HG03060 (cell line): ENCODE data around the gene KCNJ1.

Experiments used
- ATAC-seq: cut with Tn5 transposase; IDR thresholded peaks from one replicate; pipeline ENCODE4 v1.9.1; 2021; ENCODE audit warnings: low read depth, moderate number of reproducible peaks; ENCODE audit not compliant: unreplicated experiment

Gene KCNJ1

DNA sequence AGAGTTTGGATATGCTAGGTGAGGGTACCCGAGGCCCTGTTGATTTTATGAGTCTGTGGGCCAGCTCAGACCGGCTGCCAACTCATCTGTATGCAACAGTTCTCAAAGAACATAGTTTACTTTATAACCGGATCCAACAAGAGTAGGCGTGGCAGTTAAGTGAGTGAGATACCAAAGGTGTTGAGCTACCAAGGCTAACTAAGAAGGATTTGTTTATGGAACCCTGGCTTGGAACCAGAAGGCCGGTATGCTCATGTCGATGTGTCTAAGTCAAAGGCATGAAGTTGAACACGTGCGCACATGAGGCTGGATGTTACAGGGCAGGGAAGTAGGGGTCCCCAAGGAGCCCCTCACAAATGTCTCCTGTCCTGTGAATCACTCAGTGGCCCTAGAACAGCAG, at the start of gene KCNJ1:
Gene KCNJ1, minus strand, starts transcription at position 20 of the 400 bp plus-strand sequence. CDS start 27,053 bp downstream, outside the sequence.
- ATAC-seq, result no peak

GRCh38 chr11:128916681-128917080, 49.6 kb upstream of the KCNJ1 start:
- ATAC-seq, result no peak

DNA sequence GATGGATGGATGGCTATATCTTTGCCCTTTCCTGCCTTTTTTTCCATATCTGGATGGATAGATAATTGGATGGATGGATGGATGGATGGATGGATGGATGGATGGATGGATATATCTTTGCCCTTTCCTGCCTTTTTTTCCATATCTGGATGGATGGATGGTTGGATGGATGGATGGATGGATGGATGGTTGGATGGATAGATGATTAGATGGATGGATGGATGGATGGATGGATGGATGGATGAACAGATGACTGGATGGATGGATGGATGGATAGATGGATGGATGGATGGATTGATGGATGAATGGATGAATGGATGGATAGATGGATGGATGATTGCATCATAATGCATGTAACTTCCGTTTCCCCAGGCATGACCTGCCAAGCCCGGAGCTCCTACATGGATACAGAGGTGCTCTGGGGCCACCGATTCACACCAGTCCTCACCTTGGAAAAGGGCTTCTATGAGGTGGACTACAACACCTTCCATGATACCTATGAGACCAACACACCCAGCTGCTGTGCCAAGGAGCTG, 49.0 kb upstream of the KCNJ1 start:
- ATAC-seq, result no peak

- no peak for ATAC-seq
These were observed 48.0 kb upstream of the KCNJ1 start for GRCh38 chr11:128915149-128915521.

GRCh38 chr11:128914216-128915148, 47.4 kb upstream of the KCNJ1 start:
- ATAC-seq, result no peak

DNA sequence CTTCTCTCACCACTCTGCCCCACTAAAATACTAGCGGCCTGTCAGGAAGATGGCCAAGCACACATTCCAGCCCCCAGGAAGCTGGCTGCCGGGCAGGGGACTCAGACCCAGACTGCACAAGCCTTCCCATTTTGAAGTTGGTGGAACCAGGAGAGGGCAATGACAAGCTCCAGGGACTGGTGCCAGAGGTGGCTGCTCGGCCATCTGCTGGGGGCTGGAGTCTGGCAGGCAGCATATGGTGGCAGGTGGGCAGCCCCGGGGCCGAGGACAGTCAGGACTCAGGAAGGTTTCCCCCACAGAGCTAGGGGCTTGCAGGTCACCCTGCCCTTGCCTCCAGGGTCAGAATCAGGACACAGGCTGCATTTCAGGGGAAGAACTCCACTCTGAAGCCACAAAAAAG, 46.7 kb upstream of the KCNJ1 start:
- ATAC-seq, result no peak

GRCh38 chr11:128911701-128912100, 44.6 kb upstream of the KCNJ1 start:
- ATAC-seq, result no peak

DNA sequence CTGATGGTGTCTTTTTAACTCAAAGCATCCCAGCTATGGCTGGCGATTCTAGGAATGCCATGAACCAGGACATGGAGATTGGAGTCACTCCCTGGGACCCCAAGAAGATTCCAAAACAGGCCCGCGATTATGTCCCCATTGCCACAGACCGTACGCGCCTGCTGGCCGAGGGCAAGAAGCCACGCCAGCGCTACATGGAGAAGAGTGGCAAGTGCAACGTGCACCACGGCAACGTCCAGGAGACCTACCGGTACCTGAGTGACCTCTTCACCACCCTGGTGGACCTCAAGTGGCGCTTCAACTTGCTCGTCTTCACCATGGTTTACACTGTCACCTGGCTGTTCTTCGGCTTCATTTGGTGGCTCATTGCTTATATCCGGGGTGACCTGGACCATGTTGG, 44.1 kb upstream of the KCNJ1 start:
- no peak for ATAC-seq

DNA sequence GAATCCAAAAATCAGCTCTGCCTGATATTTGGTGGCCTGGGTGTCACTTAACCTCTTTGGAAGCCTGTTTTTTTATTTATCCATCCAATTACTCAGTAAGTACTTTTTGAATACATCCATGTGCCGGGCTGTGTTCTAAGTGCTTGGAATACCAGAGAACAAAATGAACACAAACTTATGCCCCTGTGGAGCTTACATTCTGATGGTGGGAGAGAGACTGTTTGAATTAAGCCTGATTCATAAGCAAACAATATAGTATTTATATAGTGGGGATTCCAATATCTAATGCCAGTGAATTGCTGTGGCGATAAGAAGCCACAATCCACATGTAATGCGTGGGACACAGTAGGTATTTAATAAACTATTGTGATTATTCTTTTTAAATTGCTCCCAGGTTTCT, 43.5 kb upstream of the KCNJ1 start:
- no peak for ATAC-seq

DNA sequence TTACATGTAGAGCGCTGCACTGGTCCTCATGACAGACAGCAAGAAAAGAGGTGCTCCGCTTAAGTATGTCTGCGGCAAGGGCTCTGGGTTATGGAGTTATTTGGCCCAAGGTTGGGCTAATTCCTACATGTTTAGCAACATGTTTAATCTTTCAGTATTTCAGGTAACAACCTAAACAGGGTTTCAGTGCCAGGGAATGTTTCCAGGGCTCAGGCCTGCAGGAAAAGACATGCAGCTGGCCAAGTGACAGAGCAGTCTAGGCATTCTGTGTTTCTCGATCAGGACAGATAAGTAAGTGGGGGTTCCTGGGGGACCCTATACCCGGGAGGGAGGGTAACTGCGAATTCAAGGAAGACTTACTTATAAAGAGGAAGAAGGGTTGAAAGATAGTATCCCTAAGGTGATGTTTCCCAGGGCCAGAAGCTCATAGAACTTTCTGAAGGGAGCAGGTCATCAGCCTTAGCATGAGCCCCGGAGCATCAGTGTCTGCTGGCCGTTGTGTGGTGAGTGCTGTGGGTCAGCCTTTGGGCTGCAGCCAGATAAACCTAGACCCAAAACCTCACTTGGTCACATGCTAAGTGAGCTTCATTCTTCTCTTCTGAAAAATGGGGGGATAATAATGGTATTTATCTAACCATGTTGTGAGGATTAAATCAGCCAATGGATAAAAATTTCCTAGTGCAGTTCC, 42.5 kb upstream of the KCNJ1 start:
- no peak for ATAC-seq

- no peak for ATAC-seq
These were observed 41.5 kb upstream of the KCNJ1 start for GRCh38 chr11:128908391-128909246.

DNA sequence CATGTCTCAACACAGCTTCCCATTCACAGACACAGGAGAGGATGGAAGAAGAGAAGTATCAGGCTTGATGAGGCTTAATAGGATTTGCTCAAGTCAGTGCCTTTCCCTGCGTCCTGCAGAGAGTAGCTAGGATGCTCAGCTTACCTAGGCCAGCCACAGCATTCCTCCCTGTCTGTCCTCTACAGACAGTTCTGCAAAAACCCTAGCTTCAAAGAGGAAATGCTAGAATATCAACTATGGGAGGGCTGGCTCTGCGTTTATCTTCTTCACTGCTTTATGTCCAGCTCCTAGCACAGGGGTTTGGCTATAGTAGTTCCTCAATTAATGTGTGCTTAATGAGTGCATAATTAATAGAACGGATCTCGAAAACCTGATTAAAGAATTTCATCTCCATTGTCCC, 40.5 kb upstream of the KCNJ1 start:
- no peak for ATAC-seq

DNA sequence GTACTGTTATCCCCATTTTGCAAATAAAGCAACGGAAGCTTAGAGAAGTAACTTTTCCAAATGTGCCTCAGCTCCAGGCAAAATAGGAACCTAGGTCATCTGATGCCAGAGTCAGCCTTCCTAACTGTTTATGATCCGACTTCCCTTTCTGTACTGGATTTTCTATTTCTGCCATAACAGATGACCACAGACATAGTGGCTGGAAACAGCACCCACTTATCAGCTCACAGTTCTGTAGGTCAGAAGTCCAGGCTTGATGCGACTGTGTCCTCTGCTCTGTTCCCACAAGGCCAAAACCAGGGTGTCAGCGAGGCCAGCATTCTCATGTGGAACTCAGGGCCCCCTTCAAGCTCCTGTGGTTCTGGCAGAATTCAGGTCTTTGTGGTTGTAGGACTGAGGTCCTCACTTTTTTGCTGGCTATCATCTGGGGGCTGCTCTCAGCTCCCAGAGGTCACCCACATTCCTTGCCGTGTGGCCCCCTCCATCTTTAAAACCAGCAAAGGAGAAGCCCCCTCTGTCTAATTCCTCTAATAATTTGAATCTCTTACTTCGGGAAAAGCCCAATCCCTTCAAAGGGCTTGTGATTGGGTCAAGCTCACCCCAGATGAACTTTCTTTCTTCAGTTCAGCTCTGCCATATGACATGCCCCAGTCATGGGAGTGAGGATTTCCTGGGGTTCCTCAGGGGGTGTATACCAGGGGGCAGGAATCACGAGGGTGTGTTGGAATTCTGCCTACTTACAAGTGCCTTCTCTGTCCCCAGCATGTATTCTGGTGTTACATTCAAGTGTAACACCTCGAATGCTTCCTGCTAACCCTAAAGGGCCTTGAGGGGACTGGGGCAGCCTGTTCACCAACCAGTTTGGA, 39.3 kb upstream of the KCNJ1 start:
- no peak for ATAC-seq

DNA sequence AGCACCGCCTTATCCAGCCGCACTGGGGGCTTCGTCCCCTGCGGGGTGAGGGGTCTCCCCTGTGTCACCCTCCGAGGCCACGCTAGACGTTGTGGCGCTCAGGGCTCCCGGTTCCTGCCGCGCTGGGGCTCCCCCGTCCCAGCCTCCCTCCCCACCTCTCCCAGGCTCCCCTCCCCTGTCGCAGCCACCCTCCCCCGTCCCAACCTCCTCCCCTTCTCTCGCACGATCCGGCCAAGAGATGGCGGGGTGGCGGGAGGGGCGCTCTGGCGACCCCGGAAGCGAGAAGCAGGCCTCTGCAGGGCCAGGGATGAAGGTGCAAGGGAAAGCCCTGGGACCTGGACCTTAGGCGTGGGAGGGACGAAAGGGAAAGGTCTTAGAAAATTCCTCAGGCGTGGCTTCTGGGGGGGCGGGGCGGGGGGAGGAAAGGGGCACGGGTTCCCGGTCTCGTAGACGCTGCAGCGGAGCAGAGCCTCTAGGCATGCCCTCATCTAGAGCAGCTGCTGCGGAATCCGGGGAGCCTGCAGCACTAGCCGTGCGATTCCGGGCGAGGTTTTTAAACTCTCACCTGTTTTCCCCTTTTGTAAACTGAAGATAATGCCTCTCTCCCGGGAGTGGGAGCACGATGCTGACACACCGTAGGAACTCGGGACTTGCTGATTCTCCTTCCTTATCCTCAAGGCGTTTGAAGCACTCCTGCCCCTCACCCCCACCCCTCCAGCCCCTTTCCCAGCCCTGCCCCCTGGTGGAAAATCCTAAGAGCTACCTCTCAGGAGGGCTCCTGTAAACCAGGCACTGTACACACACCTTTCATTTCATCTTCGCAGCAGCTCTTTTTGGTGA, 38.5 kb upstream of the KCNJ1 start:
- ATAC-seq, result no peak

DNA sequence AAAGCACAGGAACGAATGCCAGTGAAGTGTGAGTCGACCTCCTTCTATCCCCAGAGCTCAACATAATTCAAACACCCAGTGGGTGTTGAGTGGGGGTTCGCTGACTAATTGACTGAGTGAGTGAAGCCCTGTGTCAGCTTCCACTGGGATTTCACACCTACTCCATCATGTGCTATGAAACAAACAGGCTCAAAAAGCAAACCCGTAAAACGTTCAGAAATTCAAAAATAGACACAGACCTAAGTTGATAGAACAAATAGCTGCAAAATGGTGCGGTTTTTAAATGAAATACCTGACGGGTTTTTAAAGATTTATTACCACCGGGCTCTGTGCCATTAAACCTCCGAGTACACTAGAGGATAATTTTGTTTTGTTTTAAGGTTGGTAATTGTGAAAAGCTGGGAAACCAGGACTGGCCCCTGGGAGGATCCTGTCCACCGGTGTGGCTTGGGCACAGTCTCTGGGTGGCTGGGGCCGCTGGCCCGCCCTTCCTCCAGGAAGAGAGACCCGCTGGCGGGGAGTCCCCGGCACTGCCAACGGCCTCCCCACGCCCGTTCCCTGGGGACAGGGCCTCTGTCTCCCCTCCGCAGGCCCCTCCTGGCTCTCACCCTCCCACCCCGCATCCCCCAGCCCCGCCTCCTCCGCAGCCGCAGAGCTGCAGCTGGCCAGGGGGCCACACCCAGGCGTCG, 37.7 kb upstream of the KCNJ1 start:
- no peak for ATAC-seq

DNA sequence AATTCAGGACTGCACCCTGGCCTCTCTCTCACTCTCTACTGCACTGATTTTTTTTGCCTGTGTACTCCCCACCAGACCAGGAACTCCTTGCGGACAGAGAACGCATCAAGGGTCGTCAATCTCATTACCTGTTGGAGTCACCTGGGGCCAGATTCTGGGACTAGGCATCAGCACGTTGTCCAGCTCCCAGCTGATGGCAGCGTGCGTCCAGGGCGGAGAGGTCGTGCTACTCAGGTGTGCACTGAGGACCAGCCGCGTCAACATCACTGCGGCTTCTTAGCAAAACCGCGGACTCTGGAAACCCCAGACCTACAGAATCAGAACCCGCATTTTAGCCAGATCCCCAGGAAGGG, 37.2 kb upstream of the KCNJ1 start:
- no peak for ATAC-seq

- ATAC-seq, result no peak
These were observed 36.4 kb upstream of the KCNJ1 start for GRCh38 chr11:128903248-128904061.
